T-helper 2 cell treated with Interferon-gamma antibody and Interleukin-4, amounts not matched to agents 100 ng/mL and 5 ng/mL, for 36 hours (primary cell): ENCODE results near the gene DOK5. TPM values are rescaled to one million over a fixed set of nuclear protein-coding genes. Genes with fewer than 3 reads are reported as not detected.

Experiments
- intact Hi-C: fragments of 100-400 bp; cut with micrococcal nuclease; formaldehyde crosslinking; loops from one replicate; pipeline ENCODE4 v1.15.1; 2023
- total RNA-seq: library from RNA; stranded (reverse); gene quantifications from 2 replicates; pipeline ENCODE4 v1.2.3, GENCODE V29; 2022

The DOK5 gene
- total RNA-seq, 1 donor from 2014 or later: 0.14 TPM

DNA sequence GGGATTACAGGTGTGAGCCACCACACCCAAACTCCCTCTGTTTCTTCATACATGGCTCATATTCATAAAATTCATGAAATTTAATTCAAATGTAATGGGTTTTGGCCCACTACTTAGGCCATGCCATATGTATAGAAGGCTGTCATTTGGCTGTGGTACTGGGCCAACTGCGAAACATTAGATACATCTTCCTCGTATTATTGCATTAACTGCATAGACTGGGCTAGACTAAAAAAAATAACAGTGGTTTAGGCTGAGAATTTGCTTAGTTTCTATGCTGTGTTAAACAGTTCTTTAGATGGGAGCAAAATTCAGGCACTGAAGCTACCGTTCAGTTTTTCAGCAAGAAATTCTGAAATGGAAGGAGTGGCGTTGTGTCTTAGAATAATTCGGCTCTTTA lies 133.6 kb downstream of the DOK5 start:
- intact Hi-C loops: no loop called here

DNA sequence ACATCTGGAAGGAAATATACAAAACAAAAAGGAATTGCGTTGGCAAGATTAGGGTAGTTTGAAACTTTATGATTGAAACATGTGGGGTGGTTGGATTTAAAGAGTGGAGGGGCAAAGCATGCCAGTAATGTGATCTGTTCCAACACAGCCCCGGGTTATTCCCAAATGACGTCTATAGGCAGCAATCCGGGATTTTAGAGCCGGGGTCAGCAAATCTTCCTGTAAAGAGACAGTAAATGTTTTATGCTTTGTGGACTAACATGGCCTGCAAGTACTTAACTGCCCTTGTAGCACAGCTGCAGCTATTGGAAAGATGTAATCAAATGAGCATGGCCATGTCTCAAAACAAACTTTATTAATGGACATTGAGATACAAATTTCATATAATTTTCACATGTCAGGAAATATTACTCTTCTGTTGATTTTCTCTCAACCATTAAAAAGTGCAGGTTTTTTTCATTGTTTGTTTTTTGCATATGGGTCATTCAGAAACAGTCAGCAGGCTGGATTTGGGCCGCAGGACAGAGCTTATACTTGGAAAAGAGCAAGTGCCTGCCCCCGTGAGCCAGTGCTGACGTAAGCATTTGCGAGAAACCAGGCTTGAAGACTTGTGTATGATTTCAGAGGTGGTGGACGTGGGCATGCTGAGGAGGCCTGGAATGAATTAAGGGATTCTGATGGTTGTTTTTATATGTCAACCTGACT lies 136.5 kb downstream of the DOK5 start:
- intact Hi-C loops: no loop called here

- intact Hi-C loops: no loop called here
Observed at GRCh38 chr20:54618412-54618811, 143.0 kb downstream of the DOK5 start.

GRCh38 chr20:54619181-54619580 lies 143.8 kb downstream of the DOK5 start:
- intact Hi-C loops: no loop called here

DNA sequence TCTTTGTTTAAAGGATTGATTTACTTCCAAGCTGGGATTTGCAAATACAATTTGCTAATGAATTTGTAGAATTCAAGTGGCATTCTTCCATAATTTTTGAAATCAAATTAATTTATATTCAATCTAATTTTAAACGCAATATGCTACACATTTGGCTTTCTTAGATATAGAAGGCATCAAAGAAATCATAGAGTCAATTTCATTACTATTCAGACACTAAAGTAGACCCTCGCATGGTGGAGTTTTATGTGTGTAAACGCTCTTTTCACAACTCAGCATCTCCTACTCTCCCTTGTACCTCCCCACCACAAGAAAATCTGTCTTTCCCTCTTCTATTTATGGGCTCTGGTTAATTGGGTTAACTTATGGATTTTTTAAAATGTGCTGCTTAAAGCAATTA lies 144.3 kb downstream of the DOK5 start:
- intact Hi-C loops: no loop called here

DNA sequence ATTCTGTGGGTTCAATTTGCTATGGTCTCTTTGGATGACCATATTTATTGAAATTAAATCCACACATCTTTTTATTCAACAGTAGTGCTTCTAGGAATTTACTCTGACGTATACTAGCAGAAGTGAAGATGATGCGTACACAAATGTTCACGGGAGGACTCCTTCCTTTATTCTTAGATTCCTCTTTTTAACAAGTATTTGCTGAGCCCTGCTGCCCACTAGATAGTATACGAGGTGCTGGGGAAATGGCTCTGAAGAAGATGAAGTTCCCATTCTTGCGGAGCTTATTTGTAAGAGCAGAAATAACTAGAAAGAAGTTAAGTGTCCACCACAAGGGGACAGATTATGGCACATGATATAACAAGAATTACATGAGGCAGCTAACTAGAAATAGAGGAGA lies 145.2 kb downstream of the DOK5 start:
- intact Hi-C loops: no loop called here

GRCh38 chr20:54622333-54623295 lies 147.2 kb downstream of the DOK5 start:
- intact Hi-C loops: no loop called here

DNA sequence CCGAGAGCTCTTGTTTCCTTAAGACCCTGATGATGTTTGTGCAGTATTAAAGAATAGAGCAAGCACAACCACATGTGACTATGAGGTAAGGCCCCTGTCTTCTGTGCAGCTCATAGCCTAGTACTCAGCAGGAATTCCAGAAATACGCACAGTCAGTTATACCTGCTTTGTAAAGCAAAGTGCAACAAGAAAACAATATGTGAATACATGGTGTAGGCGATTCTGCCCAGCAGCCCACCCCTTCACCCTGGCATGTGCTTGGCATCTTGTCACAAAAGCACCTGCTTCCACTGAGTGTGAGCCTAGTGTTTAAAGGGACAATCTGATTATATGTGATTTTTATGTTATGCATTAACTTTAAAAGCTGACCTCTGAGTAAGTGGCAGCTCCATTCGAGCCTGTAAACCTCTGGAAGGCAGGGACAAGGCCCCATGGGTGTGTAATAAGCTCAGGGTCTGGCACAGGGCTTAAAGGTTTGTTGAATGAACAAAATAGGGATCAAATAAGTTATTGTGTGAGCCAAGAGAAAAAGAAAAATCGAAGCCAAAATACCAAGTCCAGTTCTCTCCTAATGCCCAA lies 148.7 kb downstream of the DOK5 start:
- intact Hi-C loops: no loop called here

DNA sequence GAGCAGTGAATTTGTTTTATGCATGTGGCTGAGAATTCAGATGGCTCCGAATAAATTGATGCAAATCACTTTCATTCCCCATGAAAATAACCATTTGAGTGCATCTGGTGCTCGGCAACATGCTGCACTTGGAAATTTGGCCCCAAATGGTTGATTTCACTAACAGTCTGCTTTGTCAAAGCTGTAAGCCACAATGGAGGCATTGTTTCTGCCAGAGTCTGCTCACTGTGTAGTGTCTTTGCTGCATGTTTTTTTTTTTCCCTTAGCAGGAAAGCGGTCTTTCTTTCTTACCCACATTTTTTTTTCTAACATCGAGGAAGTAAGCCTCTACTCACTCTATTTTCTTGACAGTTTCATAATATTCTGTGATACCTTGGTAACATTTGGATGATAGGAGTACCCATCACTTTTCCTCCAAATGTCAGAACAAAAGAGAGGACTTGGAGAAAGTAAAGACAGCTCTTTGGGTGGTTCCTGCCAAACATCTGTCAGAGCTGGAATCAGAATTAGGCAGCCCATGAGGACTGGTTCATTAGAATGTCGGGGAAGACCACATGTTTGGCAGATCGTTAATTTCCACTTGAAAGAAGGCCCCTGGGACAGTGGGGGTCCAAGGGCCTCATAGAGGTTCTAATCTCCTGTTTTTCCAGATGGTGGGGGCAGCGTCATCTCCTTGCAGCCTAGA lies 149.5 kb downstream of the DOK5 start:
- intact Hi-C loops: no loop called here

GRCh38 chr20:54625497-54625896 lies 150.1 kb downstream of the DOK5 start:
- intact Hi-C loops: no loop called here

DNA sequence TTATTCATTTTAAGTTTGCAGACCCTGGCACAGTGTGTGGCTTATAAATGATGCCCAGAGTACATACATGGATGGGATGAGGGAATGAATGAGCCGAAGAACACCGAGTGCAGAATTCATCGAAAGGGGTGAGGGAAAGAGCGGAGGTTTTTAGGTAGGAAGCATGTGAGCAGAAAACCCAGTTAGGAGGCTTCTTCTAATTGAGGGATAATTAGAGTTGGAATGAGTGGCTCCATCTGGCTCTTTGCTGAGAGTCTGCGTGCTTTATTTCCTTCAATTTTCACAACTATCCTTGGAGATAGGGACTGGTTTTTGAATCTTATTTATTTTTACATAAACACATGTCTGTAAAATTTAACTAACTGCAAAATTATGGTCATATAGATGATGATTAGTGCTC lies 150.7 kb downstream of the DOK5 start:
- intact Hi-C loops: no loop called here

- intact Hi-C loops: no loop called here
Observed at GRCh38 chr20:54629632-54630031, 154.2 kb downstream of the DOK5 start.

DNA sequence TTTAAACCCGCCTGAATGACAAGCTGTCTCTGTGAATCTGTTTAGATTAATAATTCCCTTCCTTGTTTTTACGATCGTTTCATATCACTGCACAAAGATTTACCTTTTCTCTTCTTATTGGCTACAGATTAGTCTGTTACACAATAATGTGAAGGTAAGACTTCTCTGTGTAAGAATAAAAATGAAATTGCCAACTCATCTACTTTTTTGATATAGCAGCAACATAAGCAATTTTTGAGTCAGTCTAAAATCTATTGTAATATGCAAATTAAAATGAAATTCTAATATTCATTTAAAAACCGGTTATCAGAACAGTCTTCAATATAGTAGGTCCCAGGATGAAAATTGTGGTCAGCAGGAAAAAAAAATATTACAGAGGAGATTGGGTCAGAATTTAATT lies 155.2 kb downstream of the DOK5 start:
- intact Hi-C loops: no loop called here

DNA sequence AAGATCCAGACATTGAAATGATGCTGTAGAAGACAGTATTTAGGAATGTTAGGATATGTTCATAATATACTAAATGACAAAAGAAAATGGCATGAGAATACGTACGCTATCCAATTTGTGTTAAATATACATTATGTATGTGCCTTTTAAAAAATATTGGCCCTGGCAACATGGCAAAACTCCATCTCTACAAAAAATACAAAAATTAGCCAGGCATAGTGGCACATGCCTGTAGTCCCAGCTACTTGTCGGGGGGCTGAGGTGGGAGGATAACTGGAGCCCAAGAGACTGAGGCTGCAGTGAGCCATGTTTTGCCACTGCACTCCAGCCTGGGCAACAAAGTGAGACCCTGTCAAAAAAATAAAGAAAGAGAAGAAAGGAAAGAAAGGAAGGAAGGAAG lies 155.7 kb downstream of the DOK5 start:
- intact Hi-C loops: no loop called here

DNA sequence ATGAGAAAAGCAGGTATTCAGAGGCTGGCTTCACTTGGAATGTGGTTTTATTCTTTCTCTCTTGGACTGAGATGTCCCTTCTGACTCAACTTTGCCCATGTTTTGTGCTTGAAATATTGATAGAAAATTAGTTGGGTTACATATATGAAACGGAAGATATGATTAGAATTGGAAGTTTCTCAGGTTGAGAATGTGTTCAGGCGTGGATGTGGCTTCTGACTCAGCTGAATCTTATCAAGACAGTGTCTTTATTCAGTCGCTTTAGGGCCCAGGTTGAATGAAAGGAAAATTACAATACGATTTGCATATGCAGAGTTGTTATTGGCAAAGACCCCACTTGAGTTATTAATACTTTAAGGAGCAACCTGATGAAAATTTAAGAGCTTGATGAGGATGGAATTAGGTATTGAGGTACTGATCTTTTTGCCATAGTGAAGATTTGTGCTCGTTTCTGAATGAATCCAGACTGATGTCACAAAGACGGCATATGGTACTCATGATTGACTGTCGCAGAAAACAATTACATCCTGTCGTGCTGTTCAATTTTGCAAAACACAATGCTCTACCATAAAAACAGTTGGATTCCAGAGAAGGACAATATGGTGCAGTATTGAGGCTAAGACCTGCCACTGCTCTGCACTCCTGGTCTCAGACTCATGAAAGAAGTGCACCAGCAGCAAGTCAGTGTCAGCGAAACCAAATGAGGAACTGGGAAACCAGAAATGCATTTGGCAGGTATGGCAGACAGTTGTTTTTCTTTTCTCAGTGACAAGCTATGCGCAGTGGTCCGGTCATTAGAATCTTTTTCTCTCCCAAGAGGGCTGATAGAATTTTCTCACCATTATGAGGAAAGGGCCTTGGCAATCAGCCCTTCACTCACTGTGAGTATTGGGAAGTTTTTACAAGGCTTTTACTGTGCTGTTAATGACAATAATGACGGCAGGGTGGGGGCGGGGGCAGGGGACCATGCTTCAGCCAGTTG lies 158.3 kb downstream of the DOK5 start:
- intact Hi-C loops: no loop called here

DNA sequence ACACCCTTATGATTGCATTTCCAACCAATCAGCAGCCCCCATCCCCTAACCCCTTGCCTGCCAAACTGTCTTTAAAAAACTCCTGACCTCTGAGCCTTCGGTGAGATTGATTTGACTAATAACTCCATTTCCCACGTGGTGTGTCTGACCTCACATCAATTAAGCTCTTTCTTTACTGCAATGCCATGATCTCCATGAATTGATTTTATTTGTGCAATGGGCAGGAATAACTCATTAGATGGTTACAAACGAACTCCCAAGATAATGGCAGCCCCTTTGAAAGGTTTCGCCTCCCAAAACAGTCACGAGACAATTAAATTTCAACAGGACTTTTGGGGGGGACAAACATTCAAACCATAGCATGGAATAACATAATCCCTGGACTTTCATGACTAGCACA lies 161.2 kb downstream of the DOK5 start:
- intact Hi-C loops: no loop called here

DNA sequence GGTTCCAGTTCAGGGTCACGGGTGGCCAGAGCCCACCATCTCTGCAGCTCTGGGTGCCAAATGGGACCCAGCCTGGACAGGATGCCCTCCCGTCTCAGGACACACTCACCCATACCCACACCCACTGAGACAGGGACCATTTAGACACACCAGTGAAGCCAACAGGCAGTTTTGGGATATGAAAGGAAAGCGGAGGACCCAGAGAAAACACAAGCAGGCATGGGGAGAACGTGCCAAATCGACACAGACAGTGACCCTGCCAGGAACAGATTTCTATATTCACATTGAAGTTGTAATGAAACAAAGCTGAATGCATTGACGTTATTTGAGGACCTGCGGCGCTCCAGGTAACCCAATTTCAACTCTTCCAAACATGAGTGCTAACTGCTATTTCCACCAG lies 164.5 kb downstream of the DOK5 start:
- intact Hi-C loops: loop anchor here (10.0 kb wide), 1 partner anchor 695 kb away; no protein-coding TSS in a partner anchor

DNA sequence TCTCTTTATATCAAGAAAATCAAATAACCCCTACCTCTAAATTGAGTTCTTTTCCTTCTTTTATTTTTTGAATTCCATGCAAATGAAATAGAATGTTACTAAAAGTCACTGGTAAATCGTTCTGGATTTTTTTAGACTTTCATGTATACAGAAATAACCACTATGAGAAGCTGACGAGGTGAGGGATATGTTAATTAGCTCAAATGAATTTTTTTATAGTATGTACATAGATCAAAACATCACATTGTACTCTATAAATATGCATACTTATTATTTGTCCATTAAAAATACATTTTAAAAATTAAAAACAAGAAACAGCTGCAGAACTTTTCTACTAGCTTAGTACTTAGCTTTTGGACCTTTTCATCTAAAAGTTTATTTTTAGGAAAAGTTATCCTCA lies 165.4 kb downstream of the DOK5 start:
- intact Hi-C loops: loop anchor here (10.0 kb wide), 1 partner anchor 696 kb away; no protein-coding TSS in a partner anchor

- intact Hi-C loops: loop anchor here (10.0 kb wide), 1 partner anchor 698 kb away; no protein-coding TSS in a partner anchor
Observed at GRCh38 chr20:54642864-54643667, 167.7 kb downstream of the DOK5 start.
